GM20431 (cell line): ENCODE results near the gene TYW1.
"Not testable (repeated sequence)": the region's sequence is repeated elsewhere in the genome, so short reads cannot be mapped to it uniquely, and the experiment has no call there.

Experiments used
- in situ Hi-C: fragments of 300-500 bp; cut with MseI, MboI; formaldehyde crosslinking; loops from one replicate; pipeline ENCODE4 v1.15.0; 2020; ENCODE audit warnings: low sequenced_read_pairs; ENCODE audit not compliant: unreplicated experiment

TYW1 gene

DNA sequence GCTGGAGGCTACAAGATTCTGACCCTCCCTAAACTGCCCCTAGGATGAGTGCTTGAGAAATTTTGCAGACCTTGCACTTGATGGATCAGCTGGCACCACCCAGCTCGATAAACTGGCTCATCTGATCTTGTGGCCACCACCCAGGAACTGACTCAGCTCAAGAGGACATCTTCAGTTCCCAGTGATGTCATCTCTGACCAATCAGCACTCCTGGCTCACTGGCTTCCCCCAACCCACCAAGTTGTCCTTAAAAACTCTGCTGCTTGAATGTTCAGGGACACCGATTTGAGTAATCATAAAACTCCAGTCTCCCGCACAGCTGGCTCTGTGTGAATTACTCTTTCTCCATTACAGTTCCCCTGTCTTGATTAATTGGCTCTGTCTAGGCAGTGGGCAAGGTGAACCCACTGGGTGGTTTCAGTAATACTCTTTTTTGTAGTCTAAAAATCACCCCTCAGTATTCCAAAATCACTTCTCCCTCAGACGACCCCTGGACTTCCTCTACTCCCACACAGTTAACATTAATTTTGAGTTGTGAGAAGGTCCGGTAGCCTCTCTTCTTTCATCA is 229.8 kb downstream of the TYW1 start:
- in situ Hi-C loops, result not testable (repeated sequence)

DNA sequence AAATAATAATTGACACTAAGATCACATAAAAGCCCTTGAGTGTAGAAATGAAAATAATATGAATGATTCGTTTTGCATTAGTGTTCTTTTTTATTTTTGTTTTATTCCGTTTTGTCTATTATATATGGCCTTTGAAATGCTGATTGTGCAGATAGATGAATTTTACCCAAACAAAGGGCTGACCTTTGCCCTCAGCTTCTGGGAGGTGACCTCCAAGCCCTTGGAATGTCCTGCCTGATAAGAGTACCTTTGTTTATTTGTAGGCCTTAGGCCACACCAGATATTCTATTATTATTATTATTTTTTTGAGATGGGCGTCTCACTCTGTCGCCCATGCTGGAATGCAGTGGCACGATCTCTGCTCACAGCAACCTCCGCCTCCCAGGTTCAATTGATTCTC is 230.3 kb downstream of the TYW1 start:
- in situ Hi-C loops, result not testable (repeated sequence)

DNA sequence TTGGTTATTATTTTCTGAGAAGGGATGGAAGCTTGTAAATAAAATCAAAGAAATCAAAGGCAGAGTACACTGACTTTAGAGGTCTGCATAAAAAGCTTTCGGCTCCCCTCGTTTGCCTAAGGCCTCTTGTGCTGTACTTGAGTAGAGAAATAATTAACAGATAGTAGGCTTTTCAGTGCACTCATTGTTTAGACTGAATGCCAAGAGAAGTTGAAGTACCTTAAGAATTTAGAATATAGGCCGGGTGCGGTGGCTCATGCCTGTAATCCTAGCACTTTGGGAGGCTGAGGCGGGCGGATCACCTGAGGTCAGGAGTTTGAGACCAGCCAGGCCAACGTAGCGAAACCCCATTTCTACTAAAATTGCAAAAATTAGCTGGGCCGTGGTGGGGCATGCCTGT is 232.4 kb downstream of the TYW1 start:
- in situ Hi-C loops, result not testable (repeated sequence)

DNA sequence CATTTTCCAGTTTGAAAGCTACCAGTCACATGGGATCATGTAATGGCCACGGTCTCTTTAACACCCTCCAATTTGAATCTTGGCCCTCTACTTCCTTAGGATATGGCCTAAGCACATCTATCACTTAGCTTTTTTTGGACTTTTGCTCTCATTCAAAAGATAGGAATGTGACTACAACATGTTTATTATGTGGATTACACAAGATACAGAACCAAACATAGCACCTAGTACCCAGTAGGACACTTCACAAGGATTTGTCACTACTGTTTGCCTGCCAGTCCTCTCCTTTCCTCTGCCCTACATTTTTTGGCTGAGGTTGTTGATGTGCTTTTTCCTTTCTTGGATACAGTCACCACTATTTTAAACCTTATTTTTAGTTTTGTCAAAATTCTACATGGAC is 233.4 kb downstream of the TYW1 start:
- in situ Hi-C loops, result not testable (repeated sequence)

DNA sequence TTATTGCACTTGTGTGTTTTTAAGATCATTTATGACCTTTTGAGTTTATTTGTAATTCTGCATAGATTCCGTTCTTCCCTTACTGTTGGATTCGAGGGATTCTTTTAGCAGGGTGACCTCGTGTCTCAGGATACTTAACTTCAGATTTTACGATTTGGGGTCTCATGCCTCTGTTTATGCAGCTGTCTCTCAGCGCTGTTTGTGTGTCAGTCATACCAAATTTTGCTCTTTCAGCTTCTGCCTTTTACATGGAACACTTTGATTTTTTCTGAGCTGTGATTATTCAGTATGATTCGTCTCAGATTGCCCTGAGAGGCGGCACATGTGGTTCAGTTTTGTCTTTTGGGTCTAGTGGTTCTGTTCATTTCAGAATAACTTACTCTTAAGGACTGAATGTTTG is 236.9 kb downstream of the TYW1 start:
- in situ Hi-C loops, result not testable (repeated sequence)

DNA sequence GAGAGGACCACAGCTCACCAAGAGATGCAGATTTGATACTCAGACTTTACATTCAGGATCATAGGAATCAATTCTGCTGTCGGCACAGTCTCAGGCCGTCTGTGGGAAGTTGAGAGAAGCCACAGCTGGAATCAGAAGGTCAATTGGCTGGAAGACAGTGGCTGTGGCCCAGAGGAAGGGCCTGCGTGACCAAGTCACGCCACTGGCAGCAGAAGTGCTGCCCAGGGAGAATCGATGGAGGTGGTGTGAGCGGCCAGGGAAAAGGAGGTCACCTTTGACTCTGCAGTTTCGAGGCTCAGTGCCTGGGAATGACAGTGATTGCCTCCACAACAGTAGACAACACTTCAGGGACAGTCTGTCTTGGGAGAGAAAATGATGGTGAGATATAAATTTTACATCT is 239.6 kb downstream of the TYW1 start:
- in situ Hi-C loops, result not testable (repeated sequence)

DNA sequence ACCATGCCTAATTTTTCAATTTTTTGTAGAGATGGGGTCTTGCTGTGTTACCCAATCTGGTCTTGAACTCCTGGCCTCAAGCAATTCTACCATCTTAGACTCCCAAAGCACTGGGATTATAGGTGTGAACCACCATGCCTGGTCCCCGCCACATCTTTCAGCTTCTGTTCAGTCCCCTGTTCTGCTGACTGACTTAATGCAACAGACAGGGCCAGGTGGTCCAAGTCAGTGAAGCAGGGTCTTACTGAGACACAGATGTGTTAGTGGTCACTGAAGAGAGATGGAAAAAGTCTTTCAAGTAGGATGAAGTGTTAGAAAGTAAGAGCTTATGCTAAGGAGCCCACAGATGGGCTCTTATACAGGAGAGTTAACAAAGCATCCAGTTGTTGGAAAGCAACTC is 246.2 kb downstream of the TYW1 start:
- in situ Hi-C loops, result not testable (repeated sequence)

DNA sequence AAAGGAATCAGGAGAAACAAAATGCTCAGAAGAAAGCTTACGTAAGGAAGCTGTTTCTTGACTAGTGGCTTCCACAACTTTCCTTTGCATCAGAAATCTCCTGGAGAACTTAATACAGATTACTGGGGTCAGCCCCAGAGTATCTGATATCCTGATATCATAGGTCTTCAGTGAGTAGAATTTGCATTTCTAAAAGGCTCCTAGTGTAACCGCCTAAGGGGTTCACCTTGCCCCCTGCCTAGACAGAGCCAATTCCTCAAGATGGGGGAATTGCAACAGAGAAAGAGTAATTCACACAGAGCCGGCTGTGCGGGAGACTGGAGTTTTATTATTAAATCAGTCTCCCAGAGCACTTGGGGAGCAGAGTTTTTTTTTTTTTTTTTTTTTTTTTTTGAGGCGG is 251.7 kb downstream of the TYW1 start:
- in situ Hi-C loops, result not testable (repeated sequence)

DNA sequence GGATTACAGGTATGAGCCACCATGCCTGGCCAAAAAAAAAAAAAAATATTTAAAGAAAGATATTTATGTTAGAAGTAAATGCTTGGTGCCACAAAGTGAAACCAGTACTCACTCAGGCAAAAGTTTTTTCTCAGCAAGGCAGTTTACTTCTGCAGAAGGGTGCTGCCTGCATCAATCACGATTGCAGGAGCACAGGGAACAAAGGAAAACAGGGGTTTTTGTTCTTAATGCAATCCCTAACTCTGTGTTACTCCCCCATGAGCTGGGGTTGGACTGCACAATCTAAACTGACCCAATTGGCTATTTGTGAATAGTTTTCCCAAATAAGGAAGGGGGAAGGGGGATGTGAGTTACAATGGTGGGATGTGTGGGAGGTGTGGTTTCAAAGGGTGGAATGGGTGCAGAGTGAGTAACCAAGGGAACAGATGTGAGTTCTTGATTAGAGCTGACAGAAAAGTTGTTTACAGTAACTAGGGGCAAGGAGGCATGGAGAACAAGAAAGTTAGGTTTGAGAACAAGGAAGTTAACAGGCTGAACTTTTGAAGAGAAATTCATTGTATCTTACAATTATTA is 255.4 kb downstream of the TYW1 start:
- in situ Hi-C loops, result no loop called here

DNA sequence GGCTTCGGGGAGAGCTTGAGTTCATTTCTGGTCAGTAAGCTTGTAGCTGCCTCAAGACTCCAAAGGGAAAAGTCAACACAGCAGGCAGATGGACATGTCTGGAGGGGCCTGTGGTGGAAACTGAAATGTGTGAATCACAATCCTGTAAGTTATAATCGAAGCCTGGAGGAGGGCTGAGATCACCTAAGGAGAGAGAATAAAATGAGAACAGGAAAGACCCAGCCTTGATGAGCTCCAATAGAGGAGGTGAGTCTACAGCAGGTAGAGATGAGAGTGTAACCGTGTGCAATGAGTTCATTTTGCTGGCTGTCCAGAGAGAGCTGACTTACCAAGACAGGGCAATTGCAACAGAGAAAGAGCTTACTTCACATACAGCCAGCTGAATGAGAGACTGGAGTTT is 258.4 kb downstream of the TYW1 start:
- in situ Hi-C loops, result not testable (repeated sequence)

DNA sequence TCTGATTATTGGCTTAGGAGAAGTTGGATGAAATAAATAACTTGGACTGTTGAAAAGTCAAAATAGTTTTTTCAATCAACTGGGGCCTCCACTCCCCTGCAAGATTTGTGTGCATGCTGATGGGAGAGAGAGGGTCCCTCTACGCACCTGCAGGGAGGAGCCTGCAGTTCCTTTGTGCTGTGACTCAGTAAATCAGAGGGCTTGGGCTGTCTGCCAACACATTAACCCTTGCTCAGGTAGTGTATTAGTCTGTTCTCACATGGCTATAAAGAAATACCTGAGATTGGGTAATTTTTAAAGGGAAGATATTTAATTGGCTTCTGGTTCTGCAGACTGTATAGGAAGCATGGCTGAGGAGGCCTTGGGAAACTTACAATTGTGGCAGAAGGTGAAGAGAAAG is 261.1 kb downstream of the TYW1 start:
- in situ Hi-C loops, result not testable (repeated sequence)

DNA sequence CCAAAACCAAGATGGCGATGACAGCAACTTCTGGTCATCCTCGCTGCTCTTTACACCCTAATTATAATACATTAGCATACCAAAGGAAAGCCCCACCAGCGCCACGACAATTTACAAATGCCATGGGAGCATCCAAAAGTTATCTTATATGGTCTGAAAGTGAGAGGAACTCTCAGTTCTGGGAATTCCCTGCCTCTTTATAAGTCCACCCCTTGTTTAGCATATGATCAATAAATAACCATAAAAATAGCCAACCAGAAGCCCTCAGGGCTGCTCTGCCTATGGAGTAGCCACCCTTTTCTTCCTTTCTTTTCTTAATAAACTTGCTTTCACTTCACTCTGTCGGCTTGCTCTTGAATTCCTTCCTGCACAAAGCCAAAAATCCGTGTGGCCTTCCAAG is 262.7 kb downstream of the TYW1 start:
- in situ Hi-C loops, result not testable (repeated sequence)

DNA sequence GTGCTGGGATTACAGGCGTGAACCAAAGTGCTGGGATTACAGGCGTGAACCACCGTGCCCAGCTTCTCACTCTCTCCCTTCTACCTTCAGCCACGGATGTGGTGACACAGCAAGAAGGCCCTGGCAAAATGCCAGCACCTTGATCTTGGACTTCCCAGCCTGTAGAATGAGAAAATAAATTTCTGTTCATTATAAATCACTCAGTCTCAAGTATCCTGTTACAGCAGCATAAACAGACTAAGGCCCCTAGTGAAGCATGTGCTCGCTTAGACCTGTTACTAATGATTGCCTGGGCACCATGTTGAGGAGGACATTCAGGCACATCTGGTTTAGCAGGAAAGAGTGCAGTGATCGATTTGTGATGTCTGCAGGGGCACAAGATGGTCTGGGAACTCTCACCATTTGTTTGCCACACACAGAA is 263.5 kb downstream of the TYW1 start:
- in situ Hi-C loops, result not testable (repeated sequence)

DNA sequence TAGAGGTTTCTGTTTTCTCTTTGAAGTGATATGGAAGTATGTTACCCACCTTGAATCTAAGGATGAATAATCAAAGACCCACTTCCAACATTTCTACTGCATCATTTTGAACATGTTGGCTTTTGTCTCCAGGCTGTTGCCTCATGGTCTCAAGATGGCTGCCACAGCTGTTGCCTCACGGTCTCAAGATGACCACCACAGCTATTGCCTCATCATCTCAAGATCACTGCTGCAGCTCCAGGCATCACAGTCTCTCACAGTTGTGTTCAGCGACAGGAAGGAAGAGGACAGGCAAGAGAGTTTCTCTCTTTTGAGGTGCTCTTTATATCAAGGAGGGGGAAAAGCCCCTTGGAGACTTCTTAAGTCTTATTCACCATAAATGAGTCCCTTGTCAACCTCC is 267.4 kb downstream of the TYW1 start:
- in situ Hi-C loops, result not testable (repeated sequence)

DNA sequence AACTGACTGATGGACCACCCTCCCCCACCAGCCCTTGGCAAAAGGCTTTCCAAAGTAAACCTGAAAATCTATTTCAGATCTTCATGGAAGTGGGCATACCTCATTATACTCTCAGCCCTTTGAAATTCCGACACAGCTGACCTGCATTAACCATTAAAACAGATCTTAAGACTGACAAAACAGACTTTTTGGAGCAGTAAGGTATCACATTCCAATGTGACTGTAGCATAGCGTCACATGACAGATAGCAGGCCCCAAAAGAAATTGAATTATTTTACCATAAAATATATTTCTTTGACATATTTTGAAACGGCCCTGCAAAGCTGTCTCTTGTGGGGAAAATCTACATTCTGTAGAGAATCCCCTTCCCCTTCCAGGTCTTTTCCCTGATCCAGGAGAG is 269.4 kb downstream of the TYW1 start:
- in situ Hi-C loops, result not testable (repeated sequence)

DNA sequence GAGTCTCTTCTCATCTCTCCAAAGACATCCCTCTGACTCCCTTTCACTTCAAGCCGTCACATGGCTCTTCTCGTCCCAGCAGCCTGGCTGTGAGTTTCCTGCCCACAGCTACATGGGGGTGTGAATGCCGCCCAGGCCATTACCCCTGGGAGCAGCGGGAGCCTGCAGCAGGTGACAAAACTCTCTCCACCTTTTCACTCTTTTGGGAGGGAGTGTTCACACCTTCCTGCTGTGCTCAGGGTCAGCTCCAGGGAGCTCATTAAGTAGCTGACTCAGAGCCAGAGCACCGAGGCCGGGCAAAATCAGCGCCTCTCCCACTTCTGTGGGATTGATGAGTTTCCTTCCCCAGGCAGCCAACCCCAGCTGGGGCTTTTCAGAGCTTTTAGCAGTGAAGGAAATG is 271.3 kb downstream of the TYW1 start:
- in situ Hi-C loops, result no loop called here

DNA sequence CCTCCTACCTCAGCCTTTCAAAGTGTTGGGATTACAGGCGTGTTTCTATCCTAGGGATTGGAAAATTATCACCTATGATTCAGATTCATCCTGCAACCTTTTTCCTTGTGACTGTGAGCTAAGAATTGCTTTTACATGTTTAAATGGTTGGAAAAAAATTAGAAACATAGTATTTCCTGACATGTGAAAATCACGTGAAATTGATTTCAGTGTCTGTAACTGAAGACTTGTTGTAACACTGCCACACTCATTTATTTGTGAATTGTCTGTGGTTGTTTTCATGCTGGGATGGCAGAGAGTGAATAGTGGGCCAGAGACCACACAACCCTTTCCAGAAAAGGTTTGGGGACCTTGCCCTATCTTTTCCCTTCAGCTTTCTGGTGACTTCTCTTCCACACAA is 273.3 kb downstream of the TYW1 start:
- in situ Hi-C loops, result not testable (repeated sequence)
